Measurements from ENCODE around the gene TEFM.

DNA sequence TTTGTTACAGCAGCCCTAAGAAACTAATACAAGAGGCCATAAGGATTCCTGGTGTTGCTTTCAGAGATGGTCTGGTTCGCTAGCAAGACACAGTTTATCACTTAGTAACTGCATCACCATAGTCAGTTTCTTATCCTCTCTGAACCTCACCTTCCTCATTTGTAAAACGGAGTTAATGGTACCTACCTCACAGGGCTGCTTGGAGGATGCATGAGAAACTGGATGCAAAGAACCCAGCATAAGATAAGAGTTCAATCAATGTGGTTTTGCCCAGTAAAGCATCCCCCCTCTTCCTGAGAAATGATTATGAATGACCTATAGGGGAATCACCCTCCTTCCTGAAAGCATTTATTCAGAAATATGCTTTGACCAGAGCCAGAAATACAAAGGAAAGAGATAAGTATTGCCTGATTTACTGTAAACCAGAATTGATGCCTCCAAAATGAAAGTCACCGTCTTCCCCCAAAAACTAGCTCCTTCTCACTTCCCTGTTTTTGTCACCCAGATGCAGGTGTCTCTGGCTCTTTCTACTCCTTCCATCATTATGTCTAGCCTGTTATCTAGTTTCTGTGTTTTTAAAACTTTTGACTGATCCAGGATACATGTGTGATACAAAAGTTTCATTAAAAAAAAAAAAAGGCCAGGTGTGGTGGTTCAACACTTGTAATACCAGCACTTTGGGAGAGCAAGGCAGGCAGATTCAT lies 2.8 kb upstream of the TEFM start:
- TF ChIP-seq, protein P1, sequence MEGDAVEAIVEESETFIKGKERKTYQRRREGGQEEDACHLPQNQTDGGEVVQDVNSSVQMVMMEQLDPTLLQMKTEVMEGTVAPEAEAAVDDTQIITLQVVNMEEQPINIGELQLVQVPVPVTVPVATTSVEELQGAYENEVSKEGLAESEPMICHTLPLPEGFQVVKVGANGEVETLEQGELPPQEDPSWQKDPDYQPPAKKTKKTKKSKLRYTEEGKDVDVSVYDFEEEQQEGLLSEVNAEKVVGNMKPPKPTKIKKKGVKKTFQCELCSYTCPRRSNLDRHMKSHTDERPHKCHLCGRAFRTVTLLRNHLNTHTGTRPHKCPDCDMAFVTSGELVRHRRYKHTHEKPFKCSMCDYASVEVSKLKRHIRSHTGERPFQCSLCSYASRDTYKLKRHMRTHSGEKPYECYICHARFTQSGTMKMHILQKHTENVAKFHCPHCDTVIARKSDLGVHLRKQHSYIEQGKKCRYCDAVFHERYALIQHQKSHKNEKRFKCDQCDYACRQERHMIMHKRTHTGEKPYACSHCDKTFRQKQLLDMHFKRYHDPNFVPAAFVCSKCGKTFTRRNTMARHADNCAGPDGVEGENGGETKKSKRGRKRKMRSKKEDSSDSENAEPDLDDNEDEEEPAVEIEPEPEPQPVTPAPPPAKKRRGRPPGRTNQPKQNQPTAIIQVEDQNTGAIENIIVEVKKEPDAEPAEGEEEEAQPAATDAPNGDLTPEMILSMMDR (IDR thresholded peaks at IDR 0.05) = no peak
- TF ChIP-seq, protein P2, sequence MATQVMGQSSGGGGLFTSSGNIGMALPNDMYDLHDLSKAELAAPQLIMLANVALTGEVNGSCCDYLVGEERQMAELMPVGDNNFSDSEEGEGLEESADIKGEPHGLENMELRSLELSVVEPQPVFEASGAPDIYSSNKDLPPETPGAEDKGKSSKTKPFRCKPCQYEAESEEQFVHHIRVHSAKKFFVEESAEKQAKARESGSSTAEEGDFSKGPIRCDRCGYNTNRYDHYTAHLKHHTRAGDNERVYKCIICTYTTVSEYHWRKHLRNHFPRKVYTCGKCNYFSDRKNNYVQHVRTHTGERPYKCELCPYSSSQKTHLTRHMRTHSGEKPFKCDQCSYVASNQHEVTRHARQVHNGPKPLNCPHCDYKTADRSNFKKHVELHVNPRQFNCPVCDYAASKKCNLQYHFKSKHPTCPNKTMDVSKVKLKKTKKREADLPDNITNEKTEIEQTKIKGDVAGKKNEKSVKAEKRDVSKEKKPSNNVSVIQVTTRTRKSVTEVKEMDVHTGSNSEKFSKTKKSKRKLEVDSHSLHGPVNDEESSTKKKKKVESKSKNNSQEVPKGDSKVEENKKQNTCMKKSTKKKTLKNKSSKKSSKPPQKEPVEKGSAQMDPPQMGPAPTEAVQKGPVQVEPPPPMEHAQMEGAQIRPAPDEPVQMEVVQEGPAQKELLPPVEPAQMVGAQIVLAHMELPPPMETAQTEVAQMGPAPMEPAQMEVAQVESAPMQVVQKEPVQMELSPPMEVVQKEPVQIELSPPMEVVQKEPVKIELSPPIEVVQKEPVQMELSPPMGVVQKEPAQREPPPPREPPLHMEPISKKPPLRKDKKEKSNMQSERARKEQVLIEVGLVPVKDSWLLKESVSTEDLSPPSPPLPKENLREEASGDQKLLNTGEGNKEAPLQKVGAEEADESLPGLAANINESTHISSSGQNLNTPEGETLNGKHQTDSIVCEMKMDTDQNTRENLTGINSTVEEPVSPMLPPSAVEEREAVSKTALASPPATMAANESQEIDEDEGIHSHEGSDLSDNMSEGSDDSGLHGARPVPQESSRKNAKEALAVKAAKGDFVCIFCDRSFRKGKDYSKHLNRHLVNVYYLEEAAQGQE (IDR thresholded peaks at IDR 0.05; ENCODE audit: insufficient read depth in 1 of 2, low read depth in 2 of 2, low read length in 1 of 2) = no peak
- TF ChIP-seq POLR2AphosphoS5 (IDR thresholded peaks at IDR 0.05; ENCODE audit: low read depth, low read length) (no peak), SIN3A (IDR thresholded peaks at IDR 0.05; ENCODE audit: borderline replicate concordance, insufficient read depth, low read depth, low read length) (no peak)

Data from Panc1 (cell line).